ENCODE data around the gene RPS6KA5.

The RPS6KA5 gene

DNA sequence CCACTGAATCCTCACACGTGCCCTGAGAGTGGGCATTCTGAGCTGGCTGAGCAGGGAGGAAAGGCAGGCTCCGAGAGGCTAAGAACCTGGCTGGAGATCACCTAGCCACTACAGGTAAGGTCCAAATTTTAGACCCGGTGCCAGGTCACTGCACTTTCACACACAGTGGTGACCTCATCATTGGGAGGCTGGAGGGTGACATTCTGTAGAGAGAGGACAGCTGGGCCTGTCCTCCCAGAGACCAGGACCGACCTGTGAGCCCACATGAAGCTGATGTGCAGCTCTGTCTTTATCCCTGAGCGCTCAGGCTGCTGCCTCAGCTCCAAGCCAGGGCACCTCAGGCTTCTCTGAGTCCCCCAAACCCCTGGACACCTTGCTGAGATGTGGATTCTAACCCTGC, 248.3 kb downstream of the RPS6KA5 start:
- in situ Hi-C loops (cut with MboI; ENCODE audit: low sequenced_read_pairs): no loop called here

DNA sequence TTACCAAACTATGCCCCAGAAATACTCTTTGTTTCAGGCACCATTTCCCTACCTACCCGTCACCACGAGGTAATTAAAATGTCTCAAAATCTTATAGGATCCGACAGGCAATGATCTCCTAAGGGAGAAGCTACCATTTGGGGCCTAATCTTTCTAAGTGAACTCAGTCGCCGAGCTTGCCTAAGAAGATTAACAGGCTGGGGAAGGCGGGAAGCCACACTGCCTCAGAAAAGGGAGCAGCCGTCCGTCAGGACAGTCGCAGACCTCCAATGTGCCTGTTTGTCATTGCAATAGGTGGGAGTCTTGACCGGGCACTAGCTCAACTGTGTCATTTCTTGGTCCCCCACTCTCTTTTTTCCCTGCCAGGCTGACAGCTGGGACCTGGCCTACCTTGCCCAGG, 248.8 kb downstream of the RPS6KA5 start:
- in situ Hi-C loops (cut with MboI; ENCODE audit: low sequenced_read_pairs): no loop called here

DNA sequence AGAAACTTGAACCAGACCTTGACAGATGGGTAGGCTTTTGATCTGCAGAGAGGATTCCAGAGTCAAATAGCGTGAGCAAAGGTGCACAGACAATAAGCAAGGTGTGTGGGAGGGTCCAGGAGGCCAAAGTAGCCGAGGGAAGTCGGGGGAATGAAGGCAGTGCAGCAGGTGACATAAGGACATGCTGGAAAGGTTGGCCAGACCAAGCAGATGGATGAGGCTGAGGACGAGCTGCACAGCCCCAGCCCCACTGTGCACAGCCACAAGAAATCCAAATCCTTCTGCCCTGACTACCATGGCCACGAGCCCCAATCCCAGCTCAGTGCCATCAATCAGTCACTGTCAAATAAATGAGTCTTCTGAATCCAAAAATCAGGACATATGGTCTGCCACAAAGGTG, 249.6 kb downstream of the RPS6KA5 start:
- in situ Hi-C loops (cut with MboI; ENCODE audit: low sequenced_read_pairs): no loop called here

GRCh38 chr14:90809530-90810312, 250.7 kb downstream of the RPS6KA5 start:
- in situ Hi-C loops (cut with MboI; ENCODE audit: low sequenced_read_pairs): no loop called here

GRCh38 chr14:90808759-90809529, 251.5 kb downstream of the RPS6KA5 start:
- in situ Hi-C loops (cut with MboI; ENCODE audit: low sequenced_read_pairs): no loop called here

- in situ Hi-C loops (cut with MboI; ENCODE audit: low sequenced_read_pairs): no loop called here
Observed at GRCh38 chr14:90807060-90807459, 253.4 kb downstream of the RPS6KA5 start.

GRCh38 chr14:90805662-90806540, 254.5 kb downstream of the RPS6KA5 start:
- in situ Hi-C loops (cut with MboI; ENCODE audit: low sequenced_read_pairs): no loop called here

GRCh38 chr14:90805084-90805391, 255.4 kb downstream of the RPS6KA5 start:
- in situ Hi-C loops (cut with MboI; ENCODE audit: low sequenced_read_pairs): no loop called here

DNA sequence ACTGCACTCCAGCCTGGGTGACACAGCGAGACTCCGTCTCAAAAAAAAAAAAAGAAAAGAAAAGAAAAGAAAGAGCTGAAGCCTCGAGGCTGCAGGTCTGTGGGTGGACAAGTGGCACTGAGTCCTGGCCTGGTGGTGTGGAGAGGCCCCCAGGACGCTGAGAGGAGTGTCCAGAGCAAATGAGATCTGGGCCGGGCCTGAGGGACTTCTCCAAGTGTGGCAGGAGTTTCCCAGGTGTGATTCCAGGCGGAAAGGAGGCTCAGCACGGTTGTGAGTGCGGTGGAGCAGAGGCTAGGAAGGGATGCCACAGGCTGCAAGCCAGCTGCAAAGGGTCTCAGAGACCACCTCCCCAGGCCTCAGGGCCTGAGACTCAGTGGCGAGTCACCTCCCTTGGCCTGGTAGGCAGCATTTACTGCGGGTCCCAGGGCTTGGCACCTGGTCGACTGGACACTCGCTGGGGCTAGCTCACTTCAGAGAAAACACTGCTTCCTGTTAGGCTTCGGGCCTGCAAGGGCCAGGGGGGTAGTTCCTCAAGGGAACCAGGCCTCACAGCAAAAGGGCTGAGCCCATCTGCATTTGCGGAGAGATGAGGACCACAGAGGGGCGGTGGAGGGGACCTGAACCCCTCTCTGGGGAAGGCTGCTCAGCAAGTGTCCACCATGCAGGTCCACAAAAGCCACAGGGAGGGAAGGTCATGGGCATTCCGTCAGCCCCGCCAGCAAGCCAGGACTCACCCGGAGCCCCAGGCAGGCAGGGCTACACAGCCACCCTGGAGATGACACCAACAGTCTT, 256.0 kb downstream of the RPS6KA5 start:
- in situ Hi-C loops (cut with MboI; ENCODE audit: low sequenced_read_pairs): no loop called here

DNA sequence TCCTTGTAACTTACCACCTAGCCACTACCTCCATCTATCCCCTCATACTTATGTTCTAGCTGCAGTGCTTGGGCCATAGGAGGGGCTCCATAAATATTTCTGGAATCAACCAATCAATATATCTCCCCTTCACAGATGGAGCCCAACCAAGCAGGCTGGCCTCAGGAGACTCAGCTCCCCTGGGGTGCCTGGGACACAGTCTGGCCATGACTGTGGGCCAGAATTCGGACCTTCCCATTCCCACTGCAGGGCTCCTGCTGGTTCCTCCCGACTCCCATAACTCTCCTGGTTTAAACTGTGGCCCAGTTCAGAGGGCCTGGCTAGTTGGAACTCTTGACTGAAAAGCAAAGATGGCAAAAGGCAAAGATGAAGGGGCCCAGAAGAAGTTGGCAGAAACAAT, 257.2 kb downstream of the RPS6KA5 start:
- in situ Hi-C loops (cut with MboI; ENCODE audit: low sequenced_read_pairs): no loop called here

- in situ Hi-C loops (cut with MboI; ENCODE audit: low sequenced_read_pairs): no loop called here
Observed at GRCh38 chr14:90799420-90799819, 261.0 kb downstream of the RPS6KA5 start.

- in situ Hi-C loops (cut with MboI; ENCODE audit: low sequenced_read_pairs): no loop called here
Observed at GRCh38 chr14:90797919-90798318, 262.5 kb downstream of the RPS6KA5 start.
